GM18519 (cell line): ENCODE results near the gene TMEM135.
"Not testable (repeated sequence)": the region's sequence is repeated elsewhere in the genome, so short reads cannot be mapped to it uniquely, and the experiment has no call there.

Experiments used
- ATAC-seq: cut with Tn5 transposase; IDR thresholded peaks from one replicate; pipeline ENCODE4 v1.9.1; 2021; ENCODE audit warnings: mild to moderate bottlenecking, moderate library complexity; ENCODE audit not compliant: unreplicated experiment, low FRiP score

Gene TMEM135

DNA sequence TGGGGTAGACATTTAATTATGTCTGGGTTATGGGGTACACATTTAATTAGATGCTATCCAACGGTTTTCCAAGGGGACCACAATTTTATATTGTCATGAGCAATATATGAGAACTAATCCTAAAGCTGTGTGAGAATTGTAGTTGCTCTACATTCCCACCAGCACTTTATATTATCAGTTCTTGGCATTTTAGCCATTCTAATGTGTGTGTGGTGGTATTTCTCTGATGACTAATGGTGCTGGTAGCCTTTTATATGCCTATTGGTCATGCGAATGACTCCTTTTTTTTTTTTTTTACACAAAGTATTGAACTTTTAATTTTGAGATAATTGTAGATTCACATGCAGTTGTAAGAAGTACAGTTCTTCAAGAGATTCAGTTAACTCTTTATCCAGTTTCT, 26.2 kb downstream of the TMEM135 start:
- ATAC-seq, result no peak

DNA sequence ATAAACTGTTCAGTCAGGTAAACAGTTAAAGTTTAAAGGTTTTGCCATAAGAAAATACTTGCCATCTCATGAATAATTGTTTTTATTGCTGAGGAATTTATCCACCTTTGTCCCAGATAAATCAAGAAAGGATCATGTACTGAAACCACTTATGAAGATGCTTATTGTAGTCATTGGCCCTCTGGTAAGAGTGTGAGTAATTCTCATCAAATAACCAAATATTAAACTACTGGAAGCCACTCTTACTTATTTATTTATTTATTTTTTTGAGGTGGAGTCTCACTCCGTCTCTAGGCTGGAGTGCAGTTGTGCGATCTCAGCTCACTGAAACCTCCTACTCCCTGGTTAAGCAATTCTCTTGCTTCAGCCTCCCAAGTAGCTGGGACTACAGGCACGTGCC, 35.1 kb downstream of the TMEM135 start:
- no peak for ATAC-seq

GRCh38 chr11:87076260-87076783, 38.6 kb downstream of the TMEM135 start:
- ATAC-seq, result no peak

DNA sequence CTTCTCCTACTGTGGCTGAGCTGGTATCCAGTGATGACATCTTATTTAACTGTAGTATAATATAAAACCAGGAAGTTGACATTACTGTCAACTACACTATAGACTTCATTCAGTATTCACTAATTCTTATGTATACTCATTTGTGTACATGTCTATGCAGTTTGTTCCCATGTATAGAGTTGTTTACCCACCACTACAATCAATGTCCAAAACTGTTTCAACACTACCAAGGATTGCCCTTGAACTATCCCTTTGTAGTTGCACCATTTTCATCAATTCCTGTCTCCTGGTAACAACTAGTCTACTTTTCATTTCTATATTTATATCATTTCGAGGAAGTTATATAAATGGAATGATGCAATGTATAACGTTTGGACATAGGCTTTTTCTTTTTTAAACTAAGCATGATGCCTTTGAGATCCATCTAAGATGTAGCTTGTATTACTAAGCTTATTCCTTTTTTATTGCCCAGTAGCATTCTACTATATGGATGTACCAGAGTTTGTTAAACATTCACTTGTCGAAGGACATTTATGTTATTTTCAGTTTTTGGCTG, 39.2 kb downstream of the TMEM135 start:
- no peak for ATAC-seq

- no peak for ATAC-seq
Measured at GRCh38 chr11:87081358-87081757, 43.6 kb downstream of the TMEM135 start.

GRCh38 chr11:87082590-87082989, 44.9 kb downstream of the TMEM135 start:
- no peak for ATAC-seq

- no peak for ATAC-seq
Measured at GRCh38 chr11:87083029-87083428, 45.3 kb downstream of the TMEM135 start.

- ATAC-seq, result no peak
Measured at GRCh38 chr11:87092159-87092558, 54.4 kb downstream of the TMEM135 start.

DNA sequence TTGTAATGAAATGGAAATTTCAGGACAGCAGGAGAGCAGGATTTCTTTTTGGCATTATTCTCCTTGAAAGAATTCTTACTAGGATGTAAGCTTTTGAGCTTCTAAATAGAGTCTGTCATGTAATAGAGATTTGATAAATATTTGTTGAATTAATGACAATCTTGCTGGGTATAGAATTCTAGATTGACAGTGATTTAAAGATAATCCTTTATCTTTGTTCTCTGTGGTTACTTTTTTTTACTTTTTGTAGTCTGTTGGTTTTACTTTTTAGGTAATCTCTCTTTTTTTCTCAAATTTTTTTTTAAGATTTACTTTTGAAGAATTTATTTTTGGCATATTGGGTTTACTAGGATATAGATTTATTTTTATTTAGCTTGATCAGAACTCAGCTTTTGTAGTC, 54.8 kb downstream of the TMEM135 start:
- no peak for ATAC-seq

- peak; percentile 91 for ATAC-seq
Measured at GRCh38 chr11:87097582-87097981, 59.8 kb downstream of the TMEM135 start.

DNA sequence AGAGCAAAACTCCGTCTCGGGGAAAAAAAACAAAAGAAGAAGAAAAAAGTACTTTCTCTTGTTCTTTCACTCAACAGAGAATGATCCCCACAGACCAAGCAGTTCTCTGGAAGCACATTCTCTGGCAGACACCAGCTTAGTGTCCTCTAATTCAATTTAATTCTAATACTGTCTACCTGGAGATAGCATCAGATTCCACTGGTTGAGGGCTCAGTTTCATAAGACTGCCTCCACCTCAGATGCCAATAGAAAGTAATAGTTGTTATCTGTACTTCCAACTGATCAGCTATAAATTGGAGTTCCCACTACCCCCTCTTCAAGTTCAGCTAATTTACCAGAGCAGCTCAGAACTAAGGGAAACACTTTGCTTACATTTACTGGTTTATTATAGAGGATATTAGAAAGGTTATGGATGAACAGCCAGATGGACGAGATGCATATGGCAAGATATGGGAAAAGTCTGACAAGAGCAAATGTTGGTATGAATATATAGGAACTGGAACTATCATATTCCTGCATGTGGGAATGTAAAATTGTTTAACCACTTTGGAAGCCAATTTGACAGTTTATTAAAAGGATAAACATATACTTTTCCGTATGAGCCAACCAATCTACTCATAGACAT, 64.3 kb downstream of the TMEM135 start:
- ATAC-seq, result no peak

DNA sequence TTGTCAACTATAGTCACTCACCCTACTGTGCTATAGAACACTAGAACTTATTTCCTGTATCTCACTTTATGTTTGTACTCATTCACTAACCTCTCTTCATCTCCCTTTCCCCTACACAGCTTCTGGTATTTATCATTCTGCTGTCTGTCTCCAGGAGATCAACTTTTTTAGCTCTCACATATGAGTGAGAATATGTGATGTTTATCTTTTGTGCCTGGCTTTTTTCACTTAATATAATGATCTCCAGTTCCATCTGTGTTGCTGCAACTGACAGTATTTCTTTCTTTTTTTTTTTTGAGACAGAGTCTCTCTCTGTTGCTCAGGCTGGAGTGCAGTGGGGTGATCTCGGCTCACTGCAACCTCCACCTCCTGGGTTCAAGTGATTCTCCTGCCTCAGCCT, 68.1 kb downstream of the TMEM135 start:
- ATAC-seq, result not testable (repeated sequence)

- not testable (repeated sequence) for ATAC-seq
Measured at GRCh38 chr11:87107379-87107778, 69.6 kb downstream of the TMEM135 start.

- no peak for ATAC-seq
Measured at GRCh38 chr11:87110443-87111131, 72.9 kb downstream of the TMEM135 start.

DNA sequence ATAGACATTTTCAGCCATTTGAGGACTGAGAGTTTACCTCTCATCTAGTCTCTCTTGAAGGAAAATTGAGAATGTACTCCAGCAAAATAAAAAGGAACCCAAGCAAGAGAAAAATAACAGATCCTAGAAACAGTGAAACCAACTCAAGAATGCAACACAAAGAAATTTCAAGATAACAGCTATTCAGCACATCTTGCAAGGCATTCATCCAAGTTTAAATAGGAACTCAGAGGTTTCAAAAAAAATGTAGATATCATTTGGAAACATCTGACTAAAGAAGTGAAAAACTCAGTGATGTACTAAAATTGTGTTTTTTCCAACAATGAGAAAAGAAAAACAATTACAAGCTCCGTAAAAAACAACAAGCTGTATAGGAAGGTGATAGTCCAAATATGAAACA, 76.4 kb downstream of the TMEM135 start:
- no peak for ATAC-seq

GRCh38 chr11:87116185-87116584, 78.5 kb downstream of the TMEM135 start:
- no peak for ATAC-seq

GRCh38 chr11:87120937-87121336, 83.2 kb downstream of the TMEM135 start:
- ATAC-seq, result no peak

- ATAC-seq, result no peak
Measured at GRCh38 chr11:87122852-87123251, 85.1 kb downstream of the TMEM135 start.

DNA sequence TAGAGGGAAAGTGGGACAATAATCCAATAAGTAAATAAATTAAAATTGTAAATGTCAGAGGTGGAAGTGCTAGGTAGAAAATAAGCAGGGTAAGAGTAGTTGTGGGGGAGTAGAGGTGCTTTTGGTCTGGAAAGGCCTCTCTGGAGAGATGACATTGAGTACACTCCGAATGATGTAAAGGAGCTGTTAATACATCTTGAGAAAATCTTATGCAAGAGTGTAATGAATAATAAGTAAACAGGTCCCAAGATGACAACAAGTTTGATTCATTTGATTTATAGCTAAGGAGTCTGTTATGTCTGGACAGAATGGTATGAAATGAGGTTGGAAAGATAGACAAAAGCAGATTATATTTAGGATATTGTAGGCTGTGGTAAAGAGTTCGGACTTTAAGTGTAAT, 87.5 kb downstream of the TMEM135 start:
- ATAC-seq, result no peak

DNA sequence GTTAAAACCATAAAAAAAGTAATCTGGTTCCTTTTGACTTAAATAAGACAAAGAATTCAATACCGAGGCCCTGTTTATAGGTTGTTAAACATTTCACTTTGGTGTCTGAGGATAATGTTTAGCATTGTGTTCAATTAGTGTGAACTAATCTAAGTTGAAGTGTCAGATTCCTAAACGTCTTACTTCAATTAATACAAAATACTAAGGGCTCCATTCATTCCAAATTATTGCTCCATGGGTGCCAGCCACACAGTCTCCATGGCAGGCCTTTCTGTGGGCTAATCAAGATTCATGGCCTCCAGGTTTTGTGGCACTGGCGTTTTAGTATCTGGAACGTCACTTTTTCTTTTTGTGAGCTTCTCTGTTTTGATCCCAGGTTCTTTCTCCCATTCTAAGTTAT, 89.4 kb downstream of the TMEM135 start:
- ATAC-seq, result no peak

DNA sequence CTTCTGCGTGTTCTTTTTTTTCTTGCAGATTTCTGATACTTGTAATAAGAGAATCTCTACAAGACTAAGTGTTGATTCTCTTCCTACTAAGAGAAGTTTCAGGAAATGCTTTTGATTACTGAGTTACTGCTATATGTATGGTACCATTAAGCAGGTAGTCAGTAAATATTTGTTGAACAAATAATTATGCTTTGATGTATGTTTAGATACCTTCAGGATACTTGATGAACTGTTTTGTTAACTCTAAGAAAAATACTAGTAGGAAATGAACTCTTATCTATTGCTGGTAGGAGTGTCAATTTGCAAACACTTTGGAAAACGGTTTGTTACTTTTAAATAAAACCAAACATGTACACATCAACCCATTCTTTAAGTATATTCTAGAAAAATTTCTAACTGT, 90.6 kb downstream of the TMEM135 start:
- ATAC-seq, result no peak
